Keratinocyte (primary cell): Measurements from ENCODE around the gene AP4B1. TPM values are rescaled to one million over a fixed set of nuclear protein-coding genes. Genes with fewer than 3 reads are reported as not detected.

Source experiments
- DNase-seq: peaks from one replicate; pipeline ENCODE4 v3.0.0-alpha.2; 2011; ENCODE audit warnings: low read depth, missing footprints, low spot score
- FAIRE-seq: peaks from 2 replicates; lab custom pipeline; 2011; peaks lifted over from hg19 to GRCh38; lab: Jason Lieb, UNC
- H2AFZ ChIP-seq: 2 replicates; pipeline ENCODE4 v1.6.0; 2012; ENCODE audit warnings: low read length, control low read depth, inconsistent platforms; ENCODE audit not compliant: control insufficient read depth
- H3K27ac ChIP-seq: 2 replicates; pipeline ENCODE4 v1.5.1; 2011; ENCODE audit warnings: low read length; ENCODE audit not compliant: control insufficient read depth, insufficient read depth
- H3K27me3 ChIP-seq: 3 replicates; pipeline ENCODE4 v1.6.0; 2011; ENCODE audit warnings: low read length; ENCODE audit not compliant: control insufficient read depth, insufficient read depth; ENCODE audit errors: extremely low read depth
- H3K36me3 ChIP-seq, 2 experiments: 2 replicates in 1 of 2; 3 replicates in 1 of 2; pipeline ENCODE4 v1.5.1; 2011; ENCODE audit warnings: low read length in 2 of 2, mild to moderate bottlenecking in 1 of 2; ENCODE audit not compliant: control insufficient read depth in 2 of 2, insufficient read depth in 2 of 2; ENCODE audit errors: extremely low read depth in 1 of 2
- H3K4me1 ChIP-seq: 3 replicates; pipeline ENCODE4 v1.5.1; 2011; ENCODE audit warnings: low read length; ENCODE audit not compliant: control insufficient read depth, insufficient read depth; ENCODE audit errors: extremely low read depth
- H3K4me2 ChIP-seq: 3 replicates; pipeline ENCODE4 v1.6.0; 2011; ENCODE audit warnings: low read depth, low read length; ENCODE audit not compliant: control insufficient read depth, insufficient read depth; ENCODE audit errors: extremely low read depth
- H3K4me3 ChIP-seq, 3 experiments: fragments of 200-600 bp in 1 of 3; sonication (generic) in 1 of 3; 2 replicates in 2 of 3; 3 replicates in 1 of 3; pipeline ENCODE4 v1.5.1; 2011 to 2016; ENCODE audit warnings: low read length in 3 of 3, mild to moderate bottlenecking in 3 of 3, control low read depth in 2 of 3, inconsistent platforms in 1 of 3, low read depth in 1 of 3, mixed read lengths in 1 of 3, mixed run types in 1 of 3, moderate library complexity in 1 of 3; ENCODE audit not compliant: control insufficient read depth in 2 of 3, insufficient read depth in 2 of 3; ENCODE audit errors: extremely low read depth in 1 of 3
- H3K79me2 ChIP-seq: 2 replicates; pipeline ENCODE4 v1.6.0; 2012; ENCODE audit warnings: low read length; ENCODE audit not compliant: control insufficient read depth, insufficient read depth
- H3K9ac ChIP-seq: 3 replicates; pipeline ENCODE4 v1.6.0; 2011; ENCODE audit warnings: low read length; ENCODE audit not compliant: control insufficient read depth, insufficient read depth; ENCODE audit errors: extremely low read depth
- H3K9me1 ChIP-seq: 3 replicates; pipeline ENCODE4 v1.6.0; 2011; ENCODE audit warnings: low read length; ENCODE audit not compliant: control insufficient read depth, insufficient read depth; ENCODE audit errors: extremely low read depth
- H3K9me3 ChIP-seq: 2 replicates; pipeline ENCODE4 v1.5.1; 2012; ENCODE audit warnings: low read depth, low read length; ENCODE audit not compliant: control insufficient read depth
- H4K20me1 ChIP-seq: 3 replicates; pipeline ENCODE4 v1.6.0; 2011; ENCODE audit warnings: low read length; ENCODE audit not compliant: control insufficient read depth, insufficient read depth; ENCODE audit errors: extremely low read depth
- EZH2 ChIP-seq: IDR thresholded peaks from one replicate; pipeline ENCODE4 v1.6.1; 2012; ENCODE audit warnings: inconsistent platforms, mild to moderate bottlenecking, low read length, moderate library complexity
- dilution Hi-C: fragments of 300-500 bp; cut with MboI; formaldehyde crosslinking; loops from one replicate; pipeline ENCODE4 v1.7.0; 2020; ENCODE audit warnings: low sequenced_read_pairs; ENCODE audit not compliant: extremely low pct_ligation_motif_present
- polyA plus RNA-seq, 5 experiments: library from polyadenylated mRNA; depleted of rRNA in 3 of 5; stranded (reverse) in 3 of 5; stranded (forward) in 1 of 5; unstranded in 1 of 5; fragments of >200 nt; gene quantifications; 1 replicate in 1 of 5; 2 replicates in 3 of 5; 3 replicates in 1 of 5; pipeline versions ENCODE4 v1.2.1 to v1.2.3, GENCODE V29; 2011 to 2012; ENCODE audit warnings: missing spikeins in 2 of 5, low read depth in 1 of 5, low replicate concordance in 1 of 5
- TF ChIP-seq, protein P1 (sequence below), 3 experiments: IDR thresholded peaks in 1 of 3; conservative IDR thresholded peaks in 1 of 3; optimal IDR thresholded peaks in 1 of 3; 2 replicates in 2 of 3; 3 replicates in 1 of 3; pipeline versions ENCODE3 to v1.5.1; 2011; ENCODE audit warnings: low read length in 3 of 3, mild to moderate bottlenecking in 3 of 3, moderate library complexity in 2 of 3, control low read depth in 1 of 3, inconsistent platforms in 1 of 3; ENCODE audit not compliant: insufficient read depth in 2 of 3; ENCODE audit errors: extremely low read depth in 1 of 3

Gene AP4B1
- polyA plus RNA-seq, 1 donor (not counting 4 experiments of a cell fraction or from before 2014, with no cell fraction given), result 16.5 TPM

DNA sequence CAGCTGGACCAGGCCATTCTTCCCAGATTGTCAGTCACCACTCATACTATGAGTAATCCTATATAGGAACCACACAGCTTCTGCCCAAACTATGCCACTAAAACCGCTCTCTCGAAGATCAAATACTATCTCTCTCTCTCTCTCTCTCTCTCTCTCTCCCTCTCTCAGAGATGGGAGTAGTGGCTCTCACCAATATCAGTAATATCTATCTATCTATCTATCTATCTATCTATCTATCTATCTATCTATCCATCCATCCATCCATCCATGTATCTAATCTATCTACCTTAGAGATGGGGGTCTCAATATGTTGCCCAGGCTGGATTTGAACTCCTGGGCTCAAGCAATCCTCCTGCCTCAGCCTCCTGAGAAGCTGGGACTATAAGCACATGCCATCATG is 19.9 kb upstream of the AP4B1 start:
- no peak for DNase-seq
- Histone ChIP-seq H3K9me1 (no peaks in the 10 kb centered on the region), H3K4me3 (no peak overlapping the region), H3K4me2 (no peak overlapping the region), H3K27ac (no peak overlapping the region), H4K20me1 (no peaks in the 10 kb centered on the region), H3K9ac (no peak overlapping the region), H3K27me3 (no peaks in the 10 kb centered on the region), H3K79me2 (no peaks in the 10 kb centered on the region), H3K36me3 (no peaks in the 10 kb centered on the region), H3K4me1 (peaks cover 7% of the 10 kb centered on the region), H3K9me3 (no peaks in the 10 kb centered on the region), H2AFZ (no peak overlapping the region)
- dilution Hi-C loops, result no loop called here
- FAIRE-seq, result no peak
- no peak for TF ChIP-seq EZH2
- TF ChIP-seq, protein P1, sequence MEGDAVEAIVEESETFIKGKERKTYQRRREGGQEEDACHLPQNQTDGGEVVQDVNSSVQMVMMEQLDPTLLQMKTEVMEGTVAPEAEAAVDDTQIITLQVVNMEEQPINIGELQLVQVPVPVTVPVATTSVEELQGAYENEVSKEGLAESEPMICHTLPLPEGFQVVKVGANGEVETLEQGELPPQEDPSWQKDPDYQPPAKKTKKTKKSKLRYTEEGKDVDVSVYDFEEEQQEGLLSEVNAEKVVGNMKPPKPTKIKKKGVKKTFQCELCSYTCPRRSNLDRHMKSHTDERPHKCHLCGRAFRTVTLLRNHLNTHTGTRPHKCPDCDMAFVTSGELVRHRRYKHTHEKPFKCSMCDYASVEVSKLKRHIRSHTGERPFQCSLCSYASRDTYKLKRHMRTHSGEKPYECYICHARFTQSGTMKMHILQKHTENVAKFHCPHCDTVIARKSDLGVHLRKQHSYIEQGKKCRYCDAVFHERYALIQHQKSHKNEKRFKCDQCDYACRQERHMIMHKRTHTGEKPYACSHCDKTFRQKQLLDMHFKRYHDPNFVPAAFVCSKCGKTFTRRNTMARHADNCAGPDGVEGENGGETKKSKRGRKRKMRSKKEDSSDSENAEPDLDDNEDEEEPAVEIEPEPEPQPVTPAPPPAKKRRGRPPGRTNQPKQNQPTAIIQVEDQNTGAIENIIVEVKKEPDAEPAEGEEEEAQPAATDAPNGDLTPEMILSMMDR (optimal IDR thresholded peaks at IDR 0.05 in 1 of 3, IDR thresholded peaks at IDR 0.05 in 1 of 3, conservative IDR thresholded peaks at IDR 0.05 in 1 of 3; ENCODE audit: extremely low read depth in 1 of 3, insufficient read depth in 2 of 3, low read length in 3 of 3), result no peak

DNA sequence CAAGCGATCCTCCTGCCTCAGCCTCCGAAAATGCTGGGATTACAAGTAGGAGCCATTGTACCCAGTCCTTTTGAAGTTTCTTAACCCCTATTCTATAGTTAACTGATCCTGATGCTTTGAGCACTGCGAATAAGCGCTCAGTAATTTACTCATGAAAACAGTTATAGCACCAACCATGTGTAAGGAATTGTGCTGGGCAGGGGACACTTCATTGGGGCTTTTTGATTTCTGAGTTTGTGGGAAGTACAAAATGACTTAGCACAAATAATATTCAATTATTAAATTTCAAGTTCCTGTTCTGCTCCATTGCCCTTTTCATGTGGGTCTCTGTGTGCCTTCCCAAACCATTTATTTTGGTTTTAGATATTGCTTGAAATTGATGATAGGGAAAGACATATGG is 18.4 kb upstream of the AP4B1 start:
- Histone ChIP-seq H3K79me2 (no peaks in the 10 kb centered on the region), H3K9me3 (no peaks in the 10 kb centered on the region), H4K20me1 (no peaks in the 10 kb centered on the region), H2AFZ (no peak overlapping the region), H3K4me1 (no peaks in the 10 kb centered on the region), H3K4me3 (no peak overlapping the region), H3K4me2 (no peak overlapping the region), H3K9me1 (no peaks in the 10 kb centered on the region), H3K9ac (no peak overlapping the region), H3K27ac (no peak overlapping the region), H3K27me3 (no peaks in the 10 kb centered on the region), H3K36me3 (no peaks in the 10 kb centered on the region)
- FAIRE-seq (no peak), DNase-seq (no peak)
- no peak for TF ChIP-seq EZH2
- TF ChIP-seq, protein P1 (optimal IDR thresholded peaks at IDR 0.05 in 1 of 3, IDR thresholded peaks at IDR 0.05 in 1 of 3, conservative IDR thresholded peaks at IDR 0.05 in 1 of 3; ENCODE audit: extremely low read depth in 1 of 3, insufficient read depth in 2 of 3, low read length in 3 of 3), result no peak
- dilution Hi-C loops, result no loop called here
